Heart left ventricle (tissue), 13 donors: ENCODE results near the gene RHBDF2.

Source experiments
- CTCF ChIP-seq, 12 donors: fragments of 200-600 bp; sonication (generic) in 4 of 12; IDR thresholded peaks; one replicate each; pipeline versions ENCODE4 v1.5.0 to v1.8.0; 2018 to 2022; ENCODE audit warnings: antibody characterized with exemption in 12 of 12, mild to moderate bottlenecking in 5 of 12
- POLR2A ChIP-seq, 2 donors: fragments of 450-650 bp; IDR thresholded peaks; one replicate each; pipeline ENCODE4 v1.6.1; 2017; ENCODE audit warnings: antibody characterized with exemption in 2 of 2, mild to moderate bottlenecking in 2 of 2, moderate library complexity in 2 of 2
- donor health status: ischemic (EF 13 %, LVEDD 7.1; RV severe dilation, severe dysfunction).
- donor health status: DM: no; HTN: yes; CAD: no.
- donor health status: DM: no; HTN: no; CAD: no.
- donor health status: ischemic (EF 25% LVEDD 6.9; RV normal size, moderate dysfunction).
- donor health status: ischemic (EF 25% LVEDD 5.7; RV mildly dilated, moderate dysfunction).
- donor health status: ischemic (EF 35%, LVEDD 5.7; RV mildly dilated, moderate dysfunction).
- donor health status: nonischemic (EF 11% LVEDD 7.7; RV severe dilation, severe dysfunction).
- donor health status: DM: yes; HTN: yes; CAD: no.
- donor health status: PGD.
- donor health status: ischemic (EF 29% LVEDD 5.4; RV normal size, mild dysfunction).
- donor health status: nonischemic (EF 23%, LVEDD 6.1; RV moderate dilation, normal function).

- TF ChIP-seq CTCF (IDR thresholded peaks at IDR 0.05) (no peak), POLR2A (IDR thresholded peaks at IDR 0.05) (no peak)
Observed at GRCh38 chr17:76478730-76479514, 22.3 kb downstream of the RHBDF2 start.
